Keratinocyte (primary cell): ENCODE data around the gene MTSS2. TPM values are rescaled to one million over a fixed set of nuclear protein-coding genes. Genes with fewer than 3 reads are reported as not detected.

Source experiments
- DNase-seq: peaks from one replicate; pipeline ENCODE4 v3.0.0-alpha.2; 2011; ENCODE audit warnings: low read depth, missing footprints, low spot score
- FAIRE-seq: peaks from 2 replicates; lab custom pipeline; 2011; peaks lifted over from hg19 to GRCh38; lab: Jason Lieb, UNC
- H2AFZ ChIP-seq: 2 replicates; pipeline ENCODE4 v1.6.0; 2012; ENCODE audit warnings: low read length, control low read depth, inconsistent platforms; ENCODE audit not compliant: control insufficient read depth
- H3K27ac ChIP-seq: 2 replicates; pipeline ENCODE4 v1.5.1; 2011; ENCODE audit warnings: low read length; ENCODE audit not compliant: control insufficient read depth, insufficient read depth
- H3K27me3 ChIP-seq: 3 replicates; pipeline ENCODE4 v1.6.0; 2011; ENCODE audit warnings: low read length; ENCODE audit not compliant: control insufficient read depth, insufficient read depth; ENCODE audit errors: extremely low read depth
- H3K36me3 ChIP-seq, 2 experiments: 2 replicates in 1 of 2; 3 replicates in 1 of 2; pipeline ENCODE4 v1.5.1; 2011; ENCODE audit warnings: low read length in 2 of 2, mild to moderate bottlenecking in 1 of 2; ENCODE audit not compliant: control insufficient read depth in 2 of 2, insufficient read depth in 2 of 2; ENCODE audit errors: extremely low read depth in 1 of 2
- H3K4me1 ChIP-seq: 3 replicates; pipeline ENCODE4 v1.5.1; 2011; ENCODE audit warnings: low read length; ENCODE audit not compliant: control insufficient read depth, insufficient read depth; ENCODE audit errors: extremely low read depth
- H3K4me2 ChIP-seq: 3 replicates; pipeline ENCODE4 v1.6.0; 2011; ENCODE audit warnings: low read depth, low read length; ENCODE audit not compliant: control insufficient read depth, insufficient read depth; ENCODE audit errors: extremely low read depth
- H3K4me3 ChIP-seq, 3 experiments: fragments of 200-600 bp in 1 of 3; sonication (generic) in 1 of 3; 2 replicates in 2 of 3; 3 replicates in 1 of 3; pipeline ENCODE4 v1.5.1; 2011 to 2016; ENCODE audit warnings: low read length in 3 of 3, mild to moderate bottlenecking in 3 of 3, control low read depth in 2 of 3, inconsistent platforms in 1 of 3, low read depth in 1 of 3, mixed read lengths in 1 of 3, mixed run types in 1 of 3, moderate library complexity in 1 of 3; ENCODE audit not compliant: control insufficient read depth in 2 of 3, insufficient read depth in 2 of 3; ENCODE audit errors: extremely low read depth in 1 of 3
- H3K79me2 ChIP-seq: 2 replicates; pipeline ENCODE4 v1.6.0; 2012; ENCODE audit warnings: low read length; ENCODE audit not compliant: control insufficient read depth, insufficient read depth
- H3K9ac ChIP-seq: 3 replicates; pipeline ENCODE4 v1.6.0; 2011; ENCODE audit warnings: low read length; ENCODE audit not compliant: control insufficient read depth, insufficient read depth; ENCODE audit errors: extremely low read depth
- H3K9me1 ChIP-seq: 3 replicates; pipeline ENCODE4 v1.6.0; 2011; ENCODE audit warnings: low read length; ENCODE audit not compliant: control insufficient read depth, insufficient read depth; ENCODE audit errors: extremely low read depth
- H3K9me3 ChIP-seq: 2 replicates; pipeline ENCODE4 v1.5.1; 2012; ENCODE audit warnings: low read depth, low read length; ENCODE audit not compliant: control insufficient read depth
- H4K20me1 ChIP-seq: 3 replicates; pipeline ENCODE4 v1.6.0; 2011; ENCODE audit warnings: low read length; ENCODE audit not compliant: control insufficient read depth, insufficient read depth; ENCODE audit errors: extremely low read depth
- EZH2 ChIP-seq: IDR thresholded peaks from one replicate; pipeline ENCODE4 v1.6.1; 2012; ENCODE audit warnings: inconsistent platforms, mild to moderate bottlenecking, low read length, moderate library complexity
- dilution Hi-C: fragments of 300-500 bp; cut with MboI; formaldehyde crosslinking; loops from one replicate; pipeline ENCODE4 v1.7.0; 2020; ENCODE audit warnings: low sequenced_read_pairs; ENCODE audit not compliant: extremely low pct_ligation_motif_present
- polyA plus RNA-seq, 5 experiments: library from polyadenylated mRNA; depleted of rRNA in 3 of 5; stranded (reverse) in 3 of 5; stranded (forward) in 1 of 5; unstranded in 1 of 5; fragments of >200 nt; gene quantifications; 1 replicate in 1 of 5; 2 replicates in 3 of 5; 3 replicates in 1 of 5; pipeline versions ENCODE4 v1.2.1 to v1.2.3, GENCODE V29; 2011 to 2012; ENCODE audit warnings: missing spikeins in 2 of 5, low read depth in 1 of 5, low replicate concordance in 1 of 5
- TF ChIP-seq, protein P1 (sequence below), 3 experiments: IDR thresholded peaks in 1 of 3; conservative IDR thresholded peaks in 1 of 3; optimal IDR thresholded peaks in 1 of 3; 2 replicates in 2 of 3; 3 replicates in 1 of 3; pipeline versions ENCODE3 to v1.5.1; 2011; ENCODE audit warnings: low read length in 3 of 3, mild to moderate bottlenecking in 3 of 3, moderate library complexity in 2 of 3, control low read depth in 1 of 3, inconsistent platforms in 1 of 3; ENCODE audit not compliant: insufficient read depth in 2 of 3; ENCODE audit errors: extremely low read depth in 1 of 3

MTSS2 gene
- polyA plus RNA-seq, 1 donor (not counting 4 experiments of a cell fraction or from before 2014, with no cell fraction given): 13.3 TPM

DNA sequence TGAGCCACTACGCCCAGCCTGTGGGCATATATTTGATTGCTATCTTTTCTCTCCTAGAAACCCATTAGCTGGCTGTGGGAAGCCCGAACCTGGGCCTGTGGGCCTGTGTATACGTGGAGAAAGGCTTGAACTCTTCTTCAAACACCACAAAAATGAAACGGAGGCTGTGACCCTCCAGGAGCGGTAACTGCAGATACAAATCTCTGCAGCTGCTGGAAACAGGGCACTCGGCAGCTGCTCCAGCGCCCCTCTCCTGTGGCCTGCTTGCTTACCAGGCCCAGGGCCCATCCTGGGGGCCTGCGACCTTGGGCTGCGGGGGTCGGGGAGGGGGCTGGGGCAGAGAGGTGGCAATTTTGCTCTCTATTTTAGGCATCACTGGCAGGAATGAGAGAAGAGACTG, 28.0 kb upstream of the MTSS2 start:
- Histone ChIP-seq H3K79me2 (no peaks in the 10 kb centered on the region), H3K4me2 (no peak overlapping the region), H3K9me1 (no peaks in the 10 kb centered on the region), H3K9ac (no peak overlapping the region), H3K4me1 (peaks cover 35% of the 10 kb centered on the region), H2AFZ (no peak overlapping the region), H3K27me3 (no peaks in the 10 kb centered on the region), H3K27ac (no peak overlapping the region), H3K9me3 (no peaks in the 10 kb centered on the region), H3K36me3 (no peaks in the 10 kb centered on the region), H4K20me1 (no peaks in the 10 kb centered on the region), H3K4me3 (no peak overlapping the region)
- dilution Hi-C loops: no loop called here
- DNase-seq (no peak), FAIRE-seq (no peak)
- TF ChIP-seq, protein P1, sequence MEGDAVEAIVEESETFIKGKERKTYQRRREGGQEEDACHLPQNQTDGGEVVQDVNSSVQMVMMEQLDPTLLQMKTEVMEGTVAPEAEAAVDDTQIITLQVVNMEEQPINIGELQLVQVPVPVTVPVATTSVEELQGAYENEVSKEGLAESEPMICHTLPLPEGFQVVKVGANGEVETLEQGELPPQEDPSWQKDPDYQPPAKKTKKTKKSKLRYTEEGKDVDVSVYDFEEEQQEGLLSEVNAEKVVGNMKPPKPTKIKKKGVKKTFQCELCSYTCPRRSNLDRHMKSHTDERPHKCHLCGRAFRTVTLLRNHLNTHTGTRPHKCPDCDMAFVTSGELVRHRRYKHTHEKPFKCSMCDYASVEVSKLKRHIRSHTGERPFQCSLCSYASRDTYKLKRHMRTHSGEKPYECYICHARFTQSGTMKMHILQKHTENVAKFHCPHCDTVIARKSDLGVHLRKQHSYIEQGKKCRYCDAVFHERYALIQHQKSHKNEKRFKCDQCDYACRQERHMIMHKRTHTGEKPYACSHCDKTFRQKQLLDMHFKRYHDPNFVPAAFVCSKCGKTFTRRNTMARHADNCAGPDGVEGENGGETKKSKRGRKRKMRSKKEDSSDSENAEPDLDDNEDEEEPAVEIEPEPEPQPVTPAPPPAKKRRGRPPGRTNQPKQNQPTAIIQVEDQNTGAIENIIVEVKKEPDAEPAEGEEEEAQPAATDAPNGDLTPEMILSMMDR (optimal IDR thresholded peaks at IDR 0.05 in 1 of 3, IDR thresholded peaks at IDR 0.05 in 1 of 3, conservative IDR thresholded peaks at IDR 0.05 in 1 of 3; ENCODE audit: extremely low read depth in 1 of 3, insufficient read depth in 2 of 3, low read length in 3 of 3): no peak
- TF ChIP-seq EZH2: no peak

DNA sequence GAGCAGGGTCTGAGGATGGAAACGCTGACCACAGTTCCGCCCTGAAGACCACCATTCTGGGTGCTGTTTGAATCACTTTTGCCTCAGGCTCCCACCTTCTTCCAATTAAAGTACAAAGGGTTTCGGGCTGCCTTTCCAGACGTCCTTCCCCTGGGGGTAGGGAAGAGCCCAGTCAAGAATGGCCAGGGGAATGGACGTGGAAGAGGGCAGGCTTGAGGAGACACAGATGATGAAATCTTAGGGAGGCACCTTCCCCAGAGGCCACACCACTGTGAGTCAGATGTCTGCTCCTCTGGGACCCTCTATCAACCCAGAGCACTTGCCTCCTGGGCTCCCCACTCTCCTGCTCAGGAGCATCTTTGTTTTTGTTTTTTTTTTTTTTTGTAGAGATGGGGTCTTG, 27.5 kb upstream of the MTSS2 start:
- H3K36me3 ChIP-seq: no peaks in the 10 kb centered on the region
- no peak overlapping the region for H3K9ac ChIP-seq
- no peaks in the 10 kb centered on the region for H3K9me3 ChIP-seq
- H3K79me2 ChIP-seq: no peaks in the 10 kb centered on the region
- no peak for DNase-seq
- dilution Hi-C loops: no loop called here
- no peaks in the 10 kb centered on the region for H3K27me3 ChIP-seq
- no peak overlapping the region for H3K4me3 ChIP-seq
- H3K4me2 ChIP-seq: no peak overlapping the region
- TF ChIP-seq, protein P1 (optimal IDR thresholded peaks at IDR 0.05 in 1 of 3, IDR thresholded peaks at IDR 0.05 in 1 of 3, conservative IDR thresholded peaks at IDR 0.05 in 1 of 3; ENCODE audit: extremely low read depth in 1 of 3, insufficient read depth in 2 of 3, low read length in 3 of 3): no peak
- TF ChIP-seq EZH2: no peak
- H3K4me1 ChIP-seq: peaks cover 35% of the 10 kb centered on the region
- H3K9me1 ChIP-seq: no peaks in the 10 kb centered on the region
- H4K20me1 ChIP-seq: no peaks in the 10 kb centered on the region
- peak; percentile 49 for FAIRE-seq
- H2AFZ ChIP-seq: no peak overlapping the region
- H3K27ac ChIP-seq: no peak overlapping the region
